T-helper 1 cell treated with Interleukin-12 subunit alpha and Interleukin-12 subunit beta and Interleukin-4 antibody, amounts not matched to agents 30 ng/mL and 1 ng/mL, for 36 hours (primary cell): ENCODE results near the gene POLA1. TPM values are rescaled to one million over a fixed set of nuclear protein-coding genes. Genes with fewer than 3 reads are reported as not detected.

Experiments used
- intact Hi-C: fragments of 100-400 bp; cut with micrococcal nuclease; formaldehyde crosslinking; loops from one replicate; pipeline ENCODE4 v1.15.1; 2024
- total RNA-seq: library from RNA; stranded (reverse); gene quantifications from 2 replicates; pipeline ENCODE4 v1.2.3, GENCODE V29; 2022

The POLA1 gene
- total RNA-seq, 1 donor from 2014 or later: 28.2 TPM

- intact Hi-C loops: no loop called here
Measured at GRCh38 chrX:25007059-25008053, 313.6 kb downstream of the POLA1 start.

DNA sequence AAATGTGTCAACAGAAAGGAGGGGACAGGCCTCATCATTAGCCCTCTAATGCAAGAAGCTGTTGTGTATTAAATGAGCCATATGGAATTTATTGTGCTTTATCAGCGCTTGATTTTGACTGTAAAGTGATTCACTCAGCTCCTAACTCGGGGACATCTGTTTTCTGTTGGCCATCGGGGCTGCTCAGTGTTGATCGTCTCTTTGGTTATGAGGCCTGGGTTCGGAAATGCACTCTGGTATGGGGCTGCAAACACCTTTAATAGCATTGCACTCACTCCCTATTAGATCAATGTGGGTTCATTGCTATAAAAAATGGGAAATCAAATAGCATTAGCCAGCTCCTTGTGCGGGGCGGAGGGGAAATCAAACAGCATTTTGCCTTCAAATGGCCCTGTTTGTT, 315.7 kb downstream of the POLA1 start:
- intact Hi-C loops: no loop called here

GRCh38 chrX:25010784-25011588, 317.3 kb downstream of the POLA1 start:
- intact Hi-C loops: no loop called here

DNA sequence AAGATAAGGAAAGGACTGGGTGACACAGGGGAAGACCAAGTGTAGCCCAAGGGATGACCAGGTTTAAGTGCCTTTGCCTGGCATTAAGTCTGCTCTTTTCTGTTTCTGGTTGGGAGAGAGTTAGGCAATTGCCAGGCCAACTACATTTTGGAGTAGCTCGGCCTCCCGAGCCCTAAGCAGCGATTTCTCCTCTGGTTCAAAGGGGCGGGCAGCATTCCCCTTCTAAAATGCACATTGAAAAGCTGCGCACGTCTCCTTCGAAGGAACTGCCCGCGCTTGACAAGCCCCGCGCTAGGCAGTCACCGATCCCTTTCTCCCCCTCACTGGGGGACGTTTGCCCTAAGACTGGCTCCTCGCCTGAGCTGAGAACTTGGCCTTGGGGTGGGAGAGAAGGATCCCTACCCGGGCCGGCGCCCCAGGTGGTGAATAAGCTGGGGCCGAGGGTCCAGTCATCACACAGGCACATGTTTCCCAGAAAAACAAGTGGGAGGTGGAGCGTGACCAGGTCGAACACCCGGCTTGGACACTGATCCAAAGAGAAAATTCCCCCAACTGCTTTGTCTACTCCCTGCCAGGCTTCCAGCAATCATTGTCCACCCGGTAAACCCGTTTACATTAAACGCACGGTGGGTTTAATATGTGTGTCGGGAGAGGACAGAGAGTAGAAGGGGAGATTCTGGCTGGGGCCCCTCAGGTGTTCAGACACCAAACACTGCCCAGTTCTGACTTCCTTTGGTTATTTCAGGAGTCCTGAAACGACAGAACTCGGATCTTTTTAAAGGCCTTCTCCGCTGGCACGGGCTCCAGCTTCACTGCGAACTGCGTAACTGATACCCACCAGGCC, 318.1 kb downstream of the POLA1 start:
- intact Hi-C loops: no loop called here

- intact Hi-C loops: no loop called here
Measured at GRCh38 chrX:25012433-25012735, 318.7 kb downstream of the POLA1 start.

DNA sequence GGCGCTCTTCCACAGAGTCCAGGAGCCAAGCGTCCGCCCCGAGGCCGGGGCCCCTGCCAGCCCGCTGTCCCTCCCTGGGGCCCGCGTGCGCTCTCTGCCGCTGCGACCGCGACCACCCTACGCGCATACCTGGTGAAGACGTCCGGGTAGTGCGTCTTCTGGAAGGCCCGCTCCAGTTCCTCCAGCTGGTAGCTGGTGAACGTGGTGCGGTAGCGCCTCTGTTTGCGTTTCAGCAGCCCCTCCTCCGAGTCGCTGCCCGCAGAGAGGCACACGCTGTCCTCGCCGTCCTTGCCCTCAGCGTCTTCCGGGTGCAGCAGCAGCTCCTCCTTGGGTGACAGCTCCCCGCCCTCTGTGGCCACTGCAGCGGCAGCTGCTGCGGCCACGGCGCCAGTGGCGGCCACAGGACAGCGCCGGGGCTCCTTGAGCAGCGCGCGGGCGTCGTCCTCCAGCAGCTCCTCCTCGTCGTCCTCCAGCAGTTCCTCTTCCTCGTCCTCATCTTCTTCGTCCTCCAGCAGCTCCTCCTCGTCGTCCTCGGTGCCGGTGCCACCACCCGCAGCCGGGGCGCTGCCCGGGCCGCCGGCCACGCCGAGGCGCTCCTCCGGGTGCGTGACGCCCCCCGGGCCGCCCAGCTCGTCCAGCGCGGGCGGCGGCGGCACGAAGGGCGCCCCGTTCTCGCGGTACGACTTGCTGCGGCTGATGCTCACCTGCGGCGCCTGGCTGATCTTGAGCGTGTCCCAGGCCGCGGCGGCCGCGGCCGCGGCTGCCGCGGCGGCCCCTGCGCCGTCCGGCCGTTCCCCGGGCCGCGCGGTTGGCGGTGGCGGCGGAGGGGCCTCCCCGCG, 319.3 kb downstream of the POLA1 start:
- intact Hi-C loops: no loop called here

GRCh38 chrX:25013632-25014365, 320.1 kb downstream of the POLA1 start:
- intact Hi-C loops: no loop called here

DNA sequence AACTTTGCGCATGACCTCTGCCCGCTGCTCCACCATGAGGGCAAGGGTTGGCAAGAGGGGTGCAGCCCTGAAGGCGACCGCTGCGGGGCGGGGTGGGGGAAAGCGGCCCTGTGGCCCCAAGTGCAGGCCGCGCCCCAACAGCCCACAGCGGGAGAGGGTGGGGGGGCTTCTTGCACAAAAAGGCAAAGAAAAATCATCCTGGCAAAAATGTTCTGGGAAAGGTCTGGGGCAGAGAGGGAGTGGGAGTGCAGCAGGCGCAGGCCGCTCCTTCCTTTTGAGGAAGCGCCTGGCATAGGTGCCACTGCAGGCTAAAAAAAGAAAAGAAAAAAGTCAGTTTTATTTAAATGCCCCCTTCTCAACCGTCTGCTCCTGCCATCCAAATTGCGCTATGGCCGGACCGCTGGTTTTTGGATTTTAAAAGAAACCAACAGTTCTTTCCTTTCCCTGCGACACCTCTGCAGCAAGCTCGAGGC, 320.7 kb downstream of the POLA1 start:
- intact Hi-C loops: no loop called here

- intact Hi-C loops: no loop called here
Measured at GRCh38 chrX:25015486-25016360, 322.0 kb downstream of the POLA1 start, which contains the start of gene ARX. Gene ARX, minus strand, starts transcription at chrX:25015965. Its CDS starts 228 bp downstream, at chrX:25015737.

GRCh38 chrX:25016361-25016671, 322.6 kb downstream of the POLA1 start:
- intact Hi-C loops: no loop called here

- intact Hi-C loops: no loop called here
Measured at GRCh38 chrX:25016938-25017598, 323.4 kb downstream of the POLA1 start.

DNA sequence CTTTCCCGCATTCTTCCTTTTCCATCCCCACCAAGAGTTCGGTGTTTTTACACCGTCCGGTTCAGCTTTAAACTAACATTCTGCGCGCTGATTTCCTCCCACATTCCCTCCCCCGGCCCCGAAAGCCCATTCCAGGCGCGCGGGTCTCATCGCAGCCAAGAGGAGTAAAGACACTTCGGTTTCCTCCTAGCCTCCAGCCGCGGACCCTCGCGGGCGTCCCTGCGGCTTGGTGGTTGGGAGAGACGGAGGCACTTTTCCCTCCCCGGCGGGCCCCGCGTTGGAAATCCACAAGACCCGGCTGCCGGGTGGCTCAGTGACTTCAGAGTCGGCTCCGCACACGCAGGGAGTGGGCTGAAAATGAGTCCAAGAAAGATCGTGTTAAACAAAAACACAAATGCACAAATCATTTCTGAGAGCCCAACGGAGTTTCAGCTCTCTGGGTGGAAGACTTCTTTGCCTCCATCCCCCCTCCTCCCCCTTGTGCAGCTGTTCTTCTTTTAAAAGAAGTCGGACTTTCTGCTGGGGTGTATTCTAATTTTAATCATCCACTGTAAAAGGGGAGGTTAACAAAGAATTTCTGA, 324.0 kb downstream of the POLA1 start:
- intact Hi-C loops: loop anchor here (2.0 kb wide), 1 partner anchor 13 kb away; no protein-coding TSS in a partner anchor

DNA sequence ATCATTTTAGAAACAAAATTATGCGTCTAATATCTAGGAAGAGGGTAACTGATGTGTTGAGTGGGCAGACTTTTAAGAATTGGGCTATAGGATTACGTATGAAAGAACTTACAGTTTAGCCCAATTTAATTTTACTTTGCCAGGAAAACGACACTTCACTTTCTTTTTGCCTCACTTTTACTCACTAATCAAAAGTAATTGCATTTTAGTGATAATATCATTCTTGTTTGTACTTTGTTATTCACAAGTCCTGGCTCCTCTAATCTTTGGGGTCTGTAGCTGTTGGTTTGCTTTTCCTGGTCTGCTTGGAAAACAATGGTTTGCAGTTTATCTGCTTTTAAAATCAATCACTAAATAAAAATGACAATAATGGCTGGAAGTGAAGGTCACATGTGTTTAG, 325.0 kb downstream of the POLA1 start:
- intact Hi-C loops: loop anchor here (2.0 kb wide), 1 partner anchor 14 kb away; no protein-coding TSS in a partner anchor

- intact Hi-C loops: loop anchor here (2.0 to 5.0 kb wide), 3 partner anchors 15 to 761 kb away; no protein-coding TSS in a partner anchor
Measured at GRCh38 chrX:25019707-25020390, 326.1 kb downstream of the POLA1 start.

DNA sequence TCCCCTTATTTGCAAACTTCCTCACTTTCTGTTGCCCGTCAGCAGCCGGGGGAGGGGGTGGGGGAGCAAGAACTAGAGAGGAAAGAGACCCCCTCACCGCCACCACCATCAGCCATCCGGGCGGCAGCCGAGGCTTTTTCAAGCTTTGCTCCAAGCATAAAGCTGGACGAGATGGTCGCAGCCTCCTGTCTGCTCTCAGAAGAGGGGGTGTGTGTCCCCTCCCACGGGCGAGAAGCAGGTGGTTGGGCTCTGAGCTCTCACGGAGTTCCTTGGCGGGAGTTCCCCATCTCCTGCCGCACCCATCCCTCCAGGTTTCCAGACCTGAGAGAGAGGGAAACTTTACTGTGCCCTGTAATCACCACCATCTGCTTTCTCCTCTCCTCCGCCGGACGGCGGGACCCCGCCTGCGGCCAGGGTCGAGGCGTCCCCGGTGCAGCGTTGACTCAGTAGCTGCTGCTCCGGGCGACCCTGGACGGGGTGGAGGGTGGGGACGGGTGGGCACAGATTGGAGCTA, 326.7 kb downstream of the POLA1 start:
- intact Hi-C loops: loop anchor here (2.0 to 5.0 kb wide), 2 partner anchors 47 to 762 kb away; no protein-coding TSS in a partner anchor

DNA sequence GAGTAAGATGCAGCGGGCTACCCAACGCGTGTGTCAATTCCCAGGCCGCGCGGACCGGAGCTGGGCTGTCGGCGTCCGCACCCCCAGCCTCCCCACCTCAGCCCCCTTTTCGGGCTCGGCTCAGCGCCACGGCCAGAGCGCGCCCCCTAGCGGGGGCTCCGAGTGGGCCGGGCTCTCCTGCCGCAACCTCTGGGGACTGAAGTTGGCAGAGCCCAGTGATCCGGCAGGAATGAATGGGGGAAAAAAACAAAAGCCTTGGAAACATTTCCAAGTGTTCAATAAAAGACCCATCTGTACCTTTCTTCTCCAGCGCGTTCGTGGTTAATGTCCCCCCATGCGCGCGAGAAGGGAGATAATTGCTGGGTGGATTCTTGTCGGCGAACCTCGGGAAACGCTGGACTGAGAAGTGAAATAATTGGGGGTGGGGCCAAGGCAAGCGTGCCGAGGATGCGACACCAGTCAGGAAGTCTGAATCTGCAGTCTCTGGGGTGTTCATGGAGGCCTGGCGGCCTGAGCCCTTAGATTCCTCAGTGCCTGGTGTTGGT, 327.3 kb downstream of the POLA1 start:
- intact Hi-C loops: loop anchor here (1.0 to 5.0 kb wide), 4 partner anchors 46 to 762 kb away; no protein-coding TSS in a partner anchor
